ENCODE measurements around the gene UIMC1. TPM values are rescaled to one million over a fixed set of nuclear protein-coding genes. Genes with fewer than 3 reads are reported as not detected.

Gene UIMC1
- total RNA-seq, 1 experiment from 2014 or later = 20.7 TPM

GRCh38 chr5:176883700-176884570, 122.6 kb downstream of the UIMC1 start:
- no peak overlapping the region for H3K27ac ChIP-seq (ENCODE audit: low read length)
- H3K27me3 ChIP-seq (ENCODE audit: low read length) = no peaks in the 10 kb centered on the region
- intact Hi-C loops (cut with micrococcal nuclease) = no loop called here
- DNase-seq (no peak), ATAC-seq (no peak)
- H2AFZ ChIP-seq (ENCODE audit: low read length) = no peak overlapping the region
- no peaks in the 10 kb centered on the region for H3K9me3 ChIP-seq (ENCODE audit: low read length)
- TF ChIP-seq EZH2phosphoT487 (IDR thresholded peaks at IDR 0.05; ENCODE audit: borderline replicate concordance, low read length) (no peak), EZH2 (IDR thresholded peaks at IDR 0.05; ENCODE audit: low read length, unreplicated experiment) (no peak), CTCF (conservative IDR thresholded peaks at IDR 0.05; ENCODE audit: low read depth, low read length) (no peak)
- CTCF ChIA-PET = no interaction called here
- H3K79me2 ChIP-seq (ENCODE audit: low read length) = no peaks in the 10 kb centered on the region
- no peaks in the 10 kb centered on the region for H3K4me1 ChIP-seq (ENCODE audit: insufficient read depth, low read length)
- H3K4me2 ChIP-seq (ENCODE audit: low read length) = no peak overlapping the region
- H3F3A ChIP-seq (ENCODE audit: low read length, unreplicated experiment) = no peaks in the 10 kb centered on the region
- H3K36me3 ChIP-seq (ENCODE audit: low read depth, low read length) = no peaks in the 10 kb centered on the region
- POLR2A ChIA-PET (ENCODE audit: unreplicated experiment) = no interaction called here
- BruUV-seq (replicated peaks) = no TSS peak
- no peak overlapping the region for H3K4me3 ChIP-seq (ENCODE audit: low read length)
- no peak overlapping the region for H3K9ac ChIP-seq (ENCODE audit: low read length)
- H3K9me2 ChIP-seq (replicated peaks; ENCODE audit: low read length) = no peaks in the 10 kb centered on the region
- H4K20me1 ChIP-seq (ENCODE audit: low read length) = no peaks in the 10 kb centered on the region

GRCh38 chr5:176882567-176882903, 124.0 kb downstream of the UIMC1 start:
- Histone ChIP-seq H3K79me2 (ENCODE audit: low read length) (no peaks in the 10 kb centered on the region), H3K9me3 (ENCODE audit: low read length) (no peaks in the 10 kb centered on the region), H3K4me2 (ENCODE audit: low read length) (no peak overlapping the region), H4K20me1 (ENCODE audit: low read length) (no peaks in the 10 kb centered on the region), H2AFZ (ENCODE audit: low read length) (no peak overlapping the region), H3K27ac (ENCODE audit: low read length) (no peak overlapping the region), H3K36me3 (ENCODE audit: low read depth, low read length) (no peaks in the 10 kb centered on the region), H3K4me1 (ENCODE audit: insufficient read depth, low read length) (no peaks in the 10 kb centered on the region), H3K4me3 (ENCODE audit: low read length) (no peak overlapping the region), H3K9me2 (replicated peaks; ENCODE audit: low read length) (no peaks in the 10 kb centered on the region), H3F3A (ENCODE audit: low read length, unreplicated experiment) (no peaks in the 10 kb centered on the region), H3K9ac (ENCODE audit: low read length) (no peak overlapping the region), H3K27me3 (ENCODE audit: low read length) (no peaks in the 10 kb centered on the region)
- CTCF ChIA-PET = no interaction called here
- BruUV-seq (replicated peaks) = no TSS peak
- POLR2A ChIA-PET (ENCODE audit: unreplicated experiment) = no interaction called here
- intact Hi-C loops (cut with micrococcal nuclease) = no loop called here
- no peak for TF ChIP-seq EZH2 (IDR thresholded peaks at IDR 0.05; ENCODE audit: low read length, unreplicated experiment)
- DNase-seq (no peak), ATAC-seq (peak; percentile 33; the same call in 1 of the 2 replicates)

GRCh38 chr5:176881816-176882566, 124.6 kb downstream of the UIMC1 start:
- no peaks in the 10 kb centered on the region for H3F3A ChIP-seq (ENCODE audit: low read length, unreplicated experiment)
- no peak for DNase-seq
- no peak overlapping the region for H2AFZ ChIP-seq (ENCODE audit: low read length)
- no peaks in the 10 kb centered on the region for H3K9me3 ChIP-seq (ENCODE audit: low read length)
- BruUV-seq (replicated peaks) = no TSS peak
- no peaks in the 10 kb centered on the region for H3K36me3 ChIP-seq (ENCODE audit: low read depth, low read length)
- no peaks in the 10 kb centered on the region for H4K20me1 ChIP-seq (ENCODE audit: low read length)
- no peak overlapping the region for H3K4me2 ChIP-seq (ENCODE audit: low read length)
- H3K79me2 ChIP-seq (ENCODE audit: low read length) = no peaks in the 10 kb centered on the region
- H3K27ac ChIP-seq (ENCODE audit: low read length) = no peak overlapping the region
- intact Hi-C loops (cut with micrococcal nuclease) = no loop called here
- H3K4me3 ChIP-seq (ENCODE audit: low read length) = no peak overlapping the region
- CTCF ChIA-PET = no interaction called here
- no peaks in the 10 kb centered on the region for H3K9me2 ChIP-seq (replicated peaks; ENCODE audit: low read length)
- POLR2A ChIA-PET (ENCODE audit: unreplicated experiment) = no interaction called here
- no peaks in the 10 kb centered on the region for H3K4me1 ChIP-seq (ENCODE audit: insufficient read depth, low read length)
- no peaks in the 10 kb centered on the region for H3K27me3 ChIP-seq (ENCODE audit: low read length)
- ATAC-seq = no peak
- TF ChIP-seq CTCF (conservative IDR thresholded peaks at IDR 0.05; ENCODE audit: low read depth, low read length) (no peak), EZH2 (IDR thresholded peaks at IDR 0.05; ENCODE audit: low read length, unreplicated experiment) (no peak), EZH2phosphoT487 (IDR thresholded peaks at IDR 0.05; ENCODE audit: borderline replicate concordance, low read length) (no peak)
- no peak overlapping the region for H3K9ac ChIP-seq (ENCODE audit: low read length)

Data from PC-3 (cell line).